Stimulated activated effector memory CD8-positive, alpha-beta T cell treated with anti-CD3 and anti-CD28 coated beads, Interleukin-12 subunit alpha, Interleukin-12 subunit beta, amount 100 ng/mL, for 72 hours (primary cell): ENCODE data around the gene CADPS.
"Not testable (repeated sequence)": the region's sequence is repeated elsewhere in the genome, so short reads cannot be mapped to it uniquely, and the experiment has no call there.

Experiments
- ATAC-seq: fragments of 150-1000 bp; cut with Tn5 transposase; 2 replicates; pipeline ENCODE4 v1.10.0; 2021
- DNase-seq, 2 donors: peaks; one replicate each; pipeline ENCODE4 v3.0.0; 2021 to 2022; ENCODE audit warnings: low spot score in 2 of 2
- H3K27ac Mint-ChIP-seq: one replicate; pipeline ENCODE4 v1.8.0; 2022; ENCODE audit warnings: mild to moderate bottlenecking, mixed read lengths
- H3K36me3 Mint-ChIP-seq: one replicate; pipeline ENCODE4 v1.8.0; 2022; ENCODE audit warnings: mild to moderate bottlenecking, mixed read lengths
- H3K4me1 Mint-ChIP-seq: one replicate; pipeline ENCODE4 v1.8.0; 2022; ENCODE audit warnings: mixed read lengths
- H3K4me3 Mint-ChIP-seq: one replicate; pipeline ENCODE4 v1.8.0; 2022; ENCODE audit warnings: mild to moderate bottlenecking, mixed read lengths
- H3K9me3 Mint-ChIP-seq: one replicate; pipeline ENCODE4 v1.8.0; 2022; ENCODE audit warnings: mixed read lengths

Gene CADPS

GRCh38 chr3:62604298-62604697 is 270.9 kb downstream of the CADPS start:
- DNase-seq: no peak
- H3K4me3 Mint-ChIP-seq: no peak overlapping the region
- H3K27ac Mint-ChIP-seq: no peak overlapping the region
- no peaks in the 10 kb centered on the region for H3K4me1 Mint-ChIP-seq
- no peaks in the 10 kb centered on the region for H3K9me3 Mint-ChIP-seq
- no peak for ATAC-seq
- H3K36me3 Mint-ChIP-seq: no peaks in the 10 kb centered on the region

- Mint-ChIP-seq H3K36me3 (no peaks in the 10 kb centered on the region), H3K4me3 (no peak overlapping the region), H3K27ac (no peak overlapping the region), H3K4me1 (no peaks in the 10 kb centered on the region), H3K9me3 (no peaks in the 10 kb centered on the region)
- DNase-seq (no peak), ATAC-seq (no peak)
Observed at GRCh38 chr3:62602987-62603386, 272.2 kb downstream of the CADPS start.

GRCh38 chr3:62602129-62602770 is 273.0 kb downstream of the CADPS start:
- DNase-seq (no peak), ATAC-seq (no peak)
- no peaks in the 10 kb centered on the region for H3K4me1 Mint-ChIP-seq
- H3K9me3 Mint-ChIP-seq: no peaks in the 10 kb centered on the region
- H3K36me3 Mint-ChIP-seq: no peaks in the 10 kb centered on the region
- no peak overlapping the region for H3K27ac Mint-ChIP-seq
- H3K4me3 Mint-ChIP-seq: no peak overlapping the region

GRCh38 chr3:62601238-62602070 is 273.8 kb downstream of the CADPS start:
- Mint-ChIP-seq H3K4me3 (no peak overlapping the region), H3K4me1 (no peaks in the 10 kb centered on the region), H3K36me3 (no peaks in the 10 kb centered on the region), H3K27ac (no peak overlapping the region), H3K9me3 (no peaks in the 10 kb centered on the region)
- ATAC-seq (no peak), DNase-seq (no peak)

- Mint-ChIP-seq H3K4me1 (no peaks in the 10 kb centered on the region), H3K36me3 (no peaks in the 10 kb centered on the region), H3K4me3 (no peak overlapping the region), H3K27ac (no peak overlapping the region), H3K9me3 (no peaks in the 10 kb centered on the region)
- DNase-seq: no peak
- ATAC-seq: no peak
Observed at GRCh38 chr3:62600033-62600432, 275.2 kb downstream of the CADPS start.

- Mint-ChIP-seq H3K36me3 (no peaks in the 10 kb centered on the region), H3K27ac (no peak overlapping the region), H3K4me3 (no peak overlapping the region), H3K9me3 (no peaks in the 10 kb centered on the region), H3K4me1 (no peaks in the 10 kb centered on the region)
- ATAC-seq (no peak), DNase-seq (no peak)
Observed at GRCh38 chr3:62597491-62597890, 277.7 kb downstream of the CADPS start.

- ATAC-seq: no peak
- no peak overlapping the region for H3K4me3 Mint-ChIP-seq
- no peak overlapping the region for H3K27ac Mint-ChIP-seq
- DNase-seq: no peak
- H3K4me1 Mint-ChIP-seq: no peaks in the 10 kb centered on the region
- no peaks in the 10 kb centered on the region for H3K9me3 Mint-ChIP-seq
- H3K36me3 Mint-ChIP-seq: no peaks in the 10 kb centered on the region
Observed at GRCh38 chr3:62592408-62592807, 282.8 kb downstream of the CADPS start.

GRCh38 chr3:62589078-62589477 is 286.1 kb downstream of the CADPS start:
- no peaks in the 10 kb centered on the region for H3K4me1 Mint-ChIP-seq
- no peak overlapping the region for H3K27ac Mint-ChIP-seq
- no peaks in the 10 kb centered on the region for H3K36me3 Mint-ChIP-seq
- H3K4me3 Mint-ChIP-seq: no peak overlapping the region
- ATAC-seq: no peak
- no peak for DNase-seq
- H3K9me3 Mint-ChIP-seq: no peaks in the 10 kb centered on the region

GRCh38 chr3:62587579-62588031 is 287.6 kb downstream of the CADPS start:
- H3K27ac Mint-ChIP-seq: no peak overlapping the region
- no peaks in the 10 kb centered on the region for H3K36me3 Mint-ChIP-seq
- no peaks in the 10 kb centered on the region for H3K9me3 Mint-ChIP-seq
- H3K4me3 Mint-ChIP-seq: no peak overlapping the region
- no peak for ATAC-seq
- H3K4me1 Mint-ChIP-seq: no peaks in the 10 kb centered on the region
- no peak for DNase-seq

- Mint-ChIP-seq H3K4me1 (no peaks in the 10 kb centered on the region), H3K36me3 (no peaks in the 10 kb centered on the region), H3K4me3 (no peak overlapping the region), H3K9me3 (no peaks in the 10 kb centered on the region), H3K27ac (no peak overlapping the region)
- no peak for ATAC-seq
- DNase-seq: no peak
Observed at GRCh38 chr3:62587169-62587568, 288.0 kb downstream of the CADPS start.

- peaks cover 3% of the 10 kb centered on the region for H3K9me3 Mint-ChIP-seq
- no peak for DNase-seq
Observed at GRCh38 chr3:62586356-62586755, 288.9 kb downstream of the CADPS start.

GRCh38 chr3:62585861-62586260 is 289.4 kb downstream of the CADPS start:
- Mint-ChIP-seq H3K36me3 (no peaks in the 10 kb centered on the region), H3K4me3 (no peak overlapping the region), H3K4me1 (no peaks in the 10 kb centered on the region), H3K9me3 (peaks cover 3% of the 10 kb centered on the region), H3K27ac (no peak overlapping the region)
- no peak for DNase-seq
- no peak for ATAC-seq

More at GRCh38 chr3:62586356-62586755, 288.9 kb downstream of the CADPS start:
- no peaks in the 10 kb centered on the region for H3K36me3 Mint-ChIP-seq
- H3K4me1 Mint-ChIP-seq: no peaks in the 10 kb centered on the region
- ATAC-seq: no peak
- H3K4me3 Mint-ChIP-seq: no peak overlapping the region
- H3K27ac Mint-ChIP-seq: no peak overlapping the region

- H3K4me1 Mint-ChIP-seq: no peaks in the 10 kb centered on the region
- no peak for ATAC-seq
- peaks cover 4% of the 10 kb centered on the region for H3K9me3 Mint-ChIP-seq
- H3K27ac Mint-ChIP-seq: no peak overlapping the region
- no peak overlapping the region for H3K4me3 Mint-ChIP-seq
- H3K36me3 Mint-ChIP-seq: no peaks in the 10 kb centered on the region
- DNase-seq: no peak
Observed at GRCh38 chr3:62584636-62585035, 290.6 kb downstream of the CADPS start.

GRCh38 chr3:62582495-62583172 is 292.6 kb downstream of the CADPS start:
- Mint-ChIP-seq H3K9me3 (peaks cover 14% of the 10 kb centered on the region), H3K4me3 (no peak overlapping the region), H3K4me1 (no peaks in the 10 kb centered on the region), H3K36me3 (no peaks in the 10 kb centered on the region), H3K27ac (no peak overlapping the region)
- no peak for ATAC-seq
- DNase-seq: no peak

- H3K4me3 Mint-ChIP-seq, H3K27ac Mint-ChIP-seq, DNase-seq, H3K36me3 Mint-ChIP-seq, H3K4me1 Mint-ChIP-seq, ATAC-seq: not testable (repeated sequence)
- peaks cover 16% of the 10 kb centered on the region for H3K9me3 Mint-ChIP-seq
Observed at GRCh38 chr3:62580485-62580884, 294.7 kb downstream of the CADPS start.

- ATAC-seq (no peak), DNase-seq (no peak)
- Mint-ChIP-seq H3K36me3 (no peaks in the 10 kb centered on the region), H3K4me1 (no peaks in the 10 kb centered on the region), H3K9me3 (peaks cover 20% of the 10 kb centered on the region), H3K4me3 (no peak overlapping the region), H3K27ac (no peak overlapping the region)
Observed at GRCh38 chr3:62577153-62577552, 298.1 kb downstream of the CADPS start.
